Osteocyte (in vitro differentiated cells): ENCODE data around the gene CNTNAP3B. TPM values are rescaled to one million over a fixed set of nuclear protein-coding genes. Genes with fewer than 3 reads are reported as not detected.
"Not testable (repeated sequence)": the region's sequence is repeated elsewhere in the genome, so short reads cannot be mapped to it uniquely, and the experiment has no call there.

Experiments
- DNase-seq: peaks from one replicate; pipeline ENCODE4 v3.0.0; 2021; ENCODE audit warnings: mixed read lengths; ENCODE audit not compliant: unreplicated experiment; ENCODE audit errors: extremely low spot score
- H3K27ac Mint-ChIP-seq: one replicate; pipeline ENCODE4 v1.8.0; 2021; ENCODE audit warnings: mild to moderate bottlenecking, mixed read lengths; ENCODE audit not compliant: unreplicated experiment
- H3K27me3 Mint-ChIP-seq: one replicate; pipeline ENCODE4 v1.8.0; 2021; ENCODE audit warnings: mixed read lengths; ENCODE audit not compliant: unreplicated experiment
- H3K36me3 Mint-ChIP-seq: one replicate; pipeline ENCODE4 v1.8.0; 2021; ENCODE audit warnings: mixed read lengths; ENCODE audit not compliant: unreplicated experiment
- H3K4me1 Mint-ChIP-seq: one replicate; pipeline ENCODE4 v1.8.0; 2021; ENCODE audit warnings: mixed read lengths; ENCODE audit not compliant: unreplicated experiment
- H3K4me3 Mint-ChIP-seq: one replicate; pipeline ENCODE4 v1.8.0; 2021; ENCODE audit warnings: mild to moderate bottlenecking, moderate library complexity, mixed read lengths; ENCODE audit not compliant: unreplicated experiment
- H3K9me3 Mint-ChIP-seq: one replicate; pipeline ENCODE4 v1.8.0; 2021; ENCODE audit warnings: mixed read lengths; ENCODE audit not compliant: unreplicated experiment
- CTCF ChIP-seq: fragments of 200-600 bp; sonication (generic); IDR thresholded peaks from 2 replicates; pipeline ENCODE4 v1.5.0; 2021; ENCODE audit warnings: antibody characterized with exemption, mild to moderate bottlenecking, moderate library complexity
- total RNA-seq: library from RNA; stranded (reverse); gene quantifications from 2 replicates; pipeline ENCODE4 v1.2.1, GENCODE V29; 2021

Gene CNTNAP3B
- total RNA-seq, 1 donor from 2014 or later = 10.0 TPM

- H3K9me3 Mint-ChIP-seq, H3K27me3 Mint-ChIP-seq, H3K4me3 Mint-ChIP-seq, H3K27ac Mint-ChIP-seq, DNase-seq, H3K36me3 Mint-ChIP-seq, H3K4me1 Mint-ChIP-seq: not testable (repeated sequence)
Observed at GRCh38 chr9:41974906-41975305, 154.3 kb downstream of the CNTNAP3B start.

- H3K27me3 Mint-ChIP-seq, H3K4me3 Mint-ChIP-seq, H3K9me3 Mint-ChIP-seq, H3K27ac Mint-ChIP-seq, H3K36me3 Mint-ChIP-seq, H3K4me1 Mint-ChIP-seq, DNase-seq: not testable (repeated sequence)
Observed at GRCh38 chr9:41953007-41953406, 176.2 kb downstream of the CNTNAP3B start.

- H3K27ac Mint-ChIP-seq, DNase-seq, H3K9me3 Mint-ChIP-seq, H3K36me3 Mint-ChIP-seq, H3K4me1 Mint-ChIP-seq, H3K4me3 Mint-ChIP-seq, H3K27me3 Mint-ChIP-seq: not testable (repeated sequence)
- TF ChIP-seq CTCF = peak; percentile 30
Observed at GRCh38 chr9:41941738-41942137, 187.5 kb downstream of the CNTNAP3B start.

GRCh38 chr9:41938143-41938542 is 191.1 kb downstream of the CNTNAP3B start:
- not testable (repeated sequence) for H3K36me3 Mint-ChIP-seq, DNase-seq, H3K4me1 Mint-ChIP-seq, H3K27me3 Mint-ChIP-seq, H3K9me3 Mint-ChIP-seq, H3K4me3 Mint-ChIP-seq, H3K27ac Mint-ChIP-seq

- H3K4me3 Mint-ChIP-seq, H3K4me1 Mint-ChIP-seq, H3K9me3 Mint-ChIP-seq, H3K36me3 Mint-ChIP-seq, H3K27ac Mint-ChIP-seq, H3K27me3 Mint-ChIP-seq, DNase-seq: not testable (repeated sequence)
Observed at GRCh38 chr9:41935727-41936126, 193.5 kb downstream of the CNTNAP3B start.

- H3K27ac Mint-ChIP-seq, H3K4me3 Mint-ChIP-seq, H3K4me1 Mint-ChIP-seq, DNase-seq, H3K9me3 Mint-ChIP-seq, H3K36me3 Mint-ChIP-seq, H3K27me3 Mint-ChIP-seq: not testable (repeated sequence)
Observed at GRCh38 chr9:41929172-41929571, 200.1 kb downstream of the CNTNAP3B start.

- not testable (repeated sequence) for H3K9me3 Mint-ChIP-seq, H3K4me3 Mint-ChIP-seq, H3K36me3 Mint-ChIP-seq, H3K4me1 Mint-ChIP-seq, H3K27me3 Mint-ChIP-seq, DNase-seq, H3K27ac Mint-ChIP-seq
Observed at GRCh38 chr9:41917374-41917773, 211.9 kb downstream of the CNTNAP3B start.

- H3K9me3 Mint-ChIP-seq, DNase-seq, H3K27ac Mint-ChIP-seq, H3K4me3 Mint-ChIP-seq, H3K4me1 Mint-ChIP-seq, H3K27me3 Mint-ChIP-seq, H3K36me3 Mint-ChIP-seq: not testable (repeated sequence)
Observed at GRCh38 chr9:41905488-41905887, 223.7 kb downstream of the CNTNAP3B start.

- not testable (repeated sequence) for H3K36me3 Mint-ChIP-seq, DNase-seq, H3K9me3 Mint-ChIP-seq, H3K4me3 Mint-ChIP-seq, H3K27me3 Mint-ChIP-seq, H3K27ac Mint-ChIP-seq, H3K4me1 Mint-ChIP-seq
Observed at GRCh38 chr9:41902762-41903161, 226.5 kb downstream of the CNTNAP3B start.

GRCh38 chr9:41898720-41899343 is 230.4 kb downstream of the CNTNAP3B start:
- H3K4me1 Mint-ChIP-seq, H3K4me3 Mint-ChIP-seq, H3K9me3 Mint-ChIP-seq, H3K27me3 Mint-ChIP-seq, H3K27ac Mint-ChIP-seq, H3K36me3 Mint-ChIP-seq, DNase-seq: not testable (repeated sequence)

GRCh38 chr9:41874557-41874956 is 254.7 kb downstream of the CNTNAP3B start:
- not testable (repeated sequence) for H3K27me3 Mint-ChIP-seq, H3K27ac Mint-ChIP-seq, H3K4me1 Mint-ChIP-seq, H3K4me3 Mint-ChIP-seq, H3K36me3 Mint-ChIP-seq, H3K9me3 Mint-ChIP-seq, DNase-seq

GRCh38 chr9:41855422-41855821 is 273.8 kb downstream of the CNTNAP3B start:
- H3K4me3 Mint-ChIP-seq, H3K27ac Mint-ChIP-seq, H3K9me3 Mint-ChIP-seq, H3K36me3 Mint-ChIP-seq, H3K27me3 Mint-ChIP-seq, H3K4me1 Mint-ChIP-seq, DNase-seq: not testable (repeated sequence)
